GM19468 (cell line): ENCODE results near the gene CPSF4L.

Source experiments
- ATAC-seq: cut with Tn5 transposase; IDR thresholded peaks from one replicate; pipeline ENCODE4 v1.9.1; 2021; ENCODE audit warnings: mild to moderate bottlenecking, moderate library complexity, moderate number of reproducible peaks; ENCODE audit not compliant: unreplicated experiment; ENCODE audit errors: extremely low read depth

CPSF4L gene

GRCh38 chr17:73290399-73291259 is 28.9 kb upstream of the CPSF4L start:
- ATAC-seq, result peak; percentile 12

- no peak for ATAC-seq
Measured at GRCh38 chr17:73289549-73290254, 28.0 kb upstream of the CPSF4L start.

GRCh38 chr17:73288534-73289302 is 27.0 kb upstream of the CPSF4L start:
- no peak for ATAC-seq

GRCh38 chr17:73286863-73287296 is 25.2 kb upstream of the CPSF4L start:
- ATAC-seq, result no peak

- ATAC-seq, result no peak
Measured at GRCh38 chr17:73285916-73286862, 24.5 kb upstream of the CPSF4L start.

GRCh38 chr17:73285603-73285908 is 23.9 kb upstream of the CPSF4L start:
- no peak for ATAC-seq

- no peak for ATAC-seq
Measured at GRCh38 chr17:73284906-73285602, 23.4 kb upstream of the CPSF4L start.

- ATAC-seq, result no peak
Measured at GRCh38 chr17:73284354-73284753, 22.7 kb upstream of the CPSF4L start.

GRCh38 chr17:73283841-73284282 is 22.2 kb upstream of the CPSF4L start:
- no peak for ATAC-seq

- ATAC-seq, result no peak
Measured at GRCh38 chr17:73283250-73283649, 21.6 kb upstream of the CPSF4L start.

GRCh38 chr17:73282629-73283028 is 20.9 kb upstream of the CPSF4L start:
- ATAC-seq, result no peak

GRCh38 chr17:73281928-73282327 is 20.2 kb upstream of the CPSF4L start:
- no peak for ATAC-seq

- no peak for ATAC-seq
Measured at GRCh38 chr17:73280191-73280590, 18.5 kb upstream of the CPSF4L start.

- no peak for ATAC-seq
Measured at GRCh38 chr17:73279704-73280103, 18.0 kb upstream of the CPSF4L start.

GRCh38 chr17:73278465-73279453 is 17.1 kb upstream of the CPSF4L start:
- no peak for ATAC-seq

GRCh38 chr17:73278049-73278464 is 16.4 kb upstream of the CPSF4L start:
- ATAC-seq, result no peak

GRCh38 chr17:73274490-73274889 is 12.8 kb upstream of the CPSF4L start:
- no peak for ATAC-seq

GRCh38 chr17:73272906-73273218 is 11.2 kb upstream of the CPSF4L start:
- ATAC-seq, result no peak
